Astrocyte of the cerebellum (primary cell): ENCODE data around the gene PKD2.
A peak's percentile ranks its signal among the peaks of the same experiment; 100 is the strongest.

Experiments
- DNase-seq: peaks from one replicate; pipeline ENCODE4 v3.0.0-alpha.2; 2011; ENCODE audit warnings: low read depth
- H3K4me3 ChIP-seq: 2 replicates; pipeline ENCODE4 v1.5.1; 2011; ENCODE audit warnings: mild to moderate bottlenecking, low read depth, low read length, moderate library complexity
- CTCF ChIP-seq: IDR thresholded peaks from 2 replicates; pipeline ENCODE4 v1.5.1; 2012; ENCODE audit warnings: low read length, low read depth, moderate library complexity, mild to moderate bottlenecking; ENCODE audit errors: missing control alignments
- in situ Hi-C: cut with HindIII; loops from 2 replicates; pipeline ENCODE4 v1.10.0; 2017; ENCODE audit warnings: low sequenced_read_pairs

The PKD2 gene

GRCh38 chr4:88009871-88010270 lies 2.4 kb downstream of the PKD2 start:
- in situ Hi-C loops = no loop called here
- no peak for DNase-seq
- no peak for TF ChIP-seq CTCF
- peak overlapping the region; percentile 17 for H3K4me3 ChIP-seq

- no peak for TF ChIP-seq CTCF
- in situ Hi-C loops = no loop called here
- no peak overlapping the region for H3K4me3 ChIP-seq
- DNase-seq = no peak
Observed at GRCh38 chr4:88010966-88011365, 3.5 kb downstream of the PKD2 start.

GRCh38 chr4:88012647-88013046 lies 5.2 kb downstream of the PKD2 start:
- no peak for TF ChIP-seq CTCF
- in situ Hi-C loops = no loop called here
- no peak for DNase-seq
- no peak overlapping the region for H3K4me3 ChIP-seq

- DNase-seq = no peak
- in situ Hi-C loops = no loop called here
- no peak for TF ChIP-seq CTCF
- H3K4me3 ChIP-seq = no peak overlapping the region
Observed at GRCh38 chr4:88014386-88014905, 7.0 kb downstream of the PKD2 start.

- in situ Hi-C loops = no loop called here
- no peak overlapping the region for H3K4me3 ChIP-seq
- DNase-seq = no peak
- TF ChIP-seq CTCF = no peak
Observed at GRCh38 chr4:88015659-88016295, 8.3 kb downstream of the PKD2 start.

GRCh38 chr4:88017516-88018297 lies 10.3 kb downstream of the PKD2 start:
- in situ Hi-C loops = no loop called here
- TF ChIP-seq CTCF = no peak
- no peak overlapping the region for H3K4me3 ChIP-seq
- DNase-seq = peak; percentile 93
